Neural cell (in vitro differentiated cells): Measurements from ENCODE around the gene FXYD2. TPM values are rescaled to one million over a fixed set of nuclear protein-coding genes. Genes with fewer than 3 reads are reported as not detected.

Experiments
- H2AFZ ChIP-seq: fragments of 200-600, 300-800 bp; sonication (generic), shearing (Covaris generic); 2 replicates; pipeline ENCODE4 v1.6.0; 2014; ENCODE audit warnings: low read depth, mild to moderate bottlenecking, antibody characterized with exemption, low read length, moderate library complexity
- H3F3A ChIP-seq: fragments of 200-600 bp; shearing (Covaris generic); 2 replicates; pipeline ENCODE4 v1.6.1; 2016; ENCODE audit warnings: mild to moderate bottlenecking, moderate library complexity, mixed read lengths, antibody characterized with exemption, low read length; ENCODE audit not compliant: insufficient read depth, poor library complexity, severe bottlenecking
- H3K27ac ChIP-seq: fragments of 200-600, 300-800 bp; sonication (generic), shearing (Covaris generic); 2 replicates; pipeline ENCODE4 v1.5.1; 2014; ENCODE audit warnings: mild to moderate bottlenecking, low read length, moderate library complexity
- H3K27me3 ChIP-seq: fragments of 300-800, 200-600 bp; sonication (generic), shearing (Covaris generic); 2 replicates; pipeline ENCODE4 v1.6.0; 2014; ENCODE audit warnings: mild to moderate bottlenecking, low read depth, low read length, moderate library complexity; ENCODE audit not compliant: insufficient read depth
- H3K36me3 ChIP-seq: fragments of 300-800, 200-600 bp; sonication (generic), shearing (Covaris generic); 2 replicates; pipeline ENCODE4 v1.5.1; 2014; ENCODE audit warnings: mild to moderate bottlenecking, antibody characterized with exemption, low read length, moderate library complexity; ENCODE audit not compliant: insufficient read depth
- H3K4me2 ChIP-seq: fragments of 300-800, 200-600 bp; sonication (generic), shearing (Covaris generic); 2 replicates; pipeline ENCODE4 v1.6.0; 2014; ENCODE audit warnings: mild to moderate bottlenecking, low read length
- H3K4me3 ChIP-seq: fragments of 300-800, 200-600 bp; sonication (generic), shearing (Covaris generic); 2 replicates; pipeline ENCODE4 v1.5.1; 2014; ENCODE audit warnings: mild to moderate bottlenecking, low read length, moderate library complexity
- H3K79me2 ChIP-seq: fragments of 200-600 bp; shearing (Covaris generic); replicated peaks from 2 replicates; pipeline ENCODE4 v1.6.0; 2014; ENCODE audit warnings: mild to moderate bottlenecking, low read length, moderate library complexity; ENCODE audit not compliant: insufficient read depth
- H3K9ac ChIP-seq: fragments of 300-800, 200-600 bp; sonication (generic), shearing (Covaris generic); 2 replicates; pipeline ENCODE4 v1.6.1; 2016; ENCODE audit warnings: mild to moderate bottlenecking, low read length, mixed read lengths
- H3K9me2 ChIP-seq: fragments of 200-600 bp; shearing (Covaris generic); 2 replicates; pipeline ENCODE4 v1.6.1; 2016; ENCODE audit warnings: mild to moderate bottlenecking, low read length, mixed read lengths; ENCODE audit not compliant: insufficient read depth
- H3K9me3 ChIP-seq: fragments of 200-600, 300-800 bp; sonication (generic), shearing (Covaris generic); 2 replicates; pipeline ENCODE4 v1.6.1; 2016; ENCODE audit warnings: mild to moderate bottlenecking, mixed run types, low read length, moderate library complexity, mixed read lengths
- H4K20me1 ChIP-seq: fragments of 200-600 bp; shearing (Covaris generic); 2 replicates; pipeline ENCODE4 v1.6.1; 2016; ENCODE audit warnings: mild to moderate bottlenecking, mixed run types; ENCODE audit not compliant: insufficient read depth
- CTCF ChIP-seq: fragments of 450-650 bp; IDR thresholded peaks from 2 replicates; pipeline ENCODE4 v1.5.1; 2014; ENCODE audit warnings: antibody characterized with exemption, mild to moderate bottlenecking, moderate library complexity; ENCODE audit not compliant: poor library complexity, severe bottlenecking
- EP300 ChIP-seq: fragments of 450-650 bp; conservative IDR thresholded peaks from 2 replicates; pipeline ENCODE4 v1.6.1; 2014; ENCODE audit warnings: antibody characterized with exemption, mild to moderate bottlenecking, moderate library complexity; ENCODE audit not compliant: poor library complexity, severe bottlenecking
- EZH2 ChIP-seq: fragments of 200-600, 300-800 bp; shearing (Covaris generic), sonication (generic); IDR thresholded peaks from 2 replicates; pipeline ENCODE4 v1.6.1; 2014; ENCODE audit warnings: antibody characterized with exemption, low read length, borderline replicate concordance, mild to moderate bottlenecking; ENCODE audit not compliant: insufficient read depth, poor library complexity, severe bottlenecking
- MXI1 ChIP-seq: fragments of 450-650 bp; conservative IDR thresholded peaks from 2 replicates; pipeline ENCODE4 v1.6.1; 2014; ENCODE audit warnings: antibody characterized with exemption, mild to moderate bottlenecking; ENCODE audit not compliant: poor library complexity, severe bottlenecking
- POLR2AphosphoS5 ChIP-seq: IDR thresholded peaks from 2 replicates; pipeline ENCODE4 v1.6.1; 2012
- RAD21 ChIP-seq: fragments of 450-650 bp; conservative IDR thresholded peaks from 2 replicates; pipeline ENCODE4 v1.6.1; 2014; ENCODE audit warnings: antibody characterized with exemption, mild to moderate bottlenecking, moderate library complexity
- SMC3 ChIP-seq: fragments of 450-650 bp; conservative IDR thresholded peaks from 2 replicates; pipeline ENCODE4 v1.6.1; 2014; ENCODE audit warnings: antibody characterized with exemption, mild to moderate bottlenecking, moderate library complexity; ENCODE audit not compliant: poor library complexity
- TAF1 ChIP-seq: IDR thresholded peaks from 2 replicates; pipeline ENCODE4 v1.6.1; 2012; ENCODE audit warnings: low read depth
- polyA plus RNA-seq: library from polyadenylated mRNA; depleted of rRNA; stranded (reverse); fragments of >200 nt; gene quantifications from 2 replicates; pipeline ENCODE4 v1.2.3, GENCODE V29; 2014
- TF ChIP-seq, protein P1 (sequence below): IDR thresholded peaks from 2 replicates; pipeline ENCODE4 v1.6.1; 2012; ENCODE audit warnings: borderline replicate concordance

The FXYD2 gene
- polyA plus RNA-seq, 1 donor from 2014 or later: 4.8 TPM

- H3K9ac ChIP-seq: no peak overlapping the region
- no peaks in the 10 kb centered on the region for H3K9me3 ChIP-seq
- no peaks in the 10 kb centered on the region for H3F3A ChIP-seq
- H4K20me1 ChIP-seq: peaks cover 15% of the 10 kb centered on the region
- H3K36me3 ChIP-seq: no peaks in the 10 kb centered on the region
- no peak overlapping the region for H3K27ac ChIP-seq
- H2AFZ ChIP-seq: no peak overlapping the region
- TF ChIP-seq TAF1 (no peak), MXI1 (no peak), EP300 (no peak), EZH2 (no peak), SMC3 (no peak)
- TF ChIP-seq, protein P1, sequence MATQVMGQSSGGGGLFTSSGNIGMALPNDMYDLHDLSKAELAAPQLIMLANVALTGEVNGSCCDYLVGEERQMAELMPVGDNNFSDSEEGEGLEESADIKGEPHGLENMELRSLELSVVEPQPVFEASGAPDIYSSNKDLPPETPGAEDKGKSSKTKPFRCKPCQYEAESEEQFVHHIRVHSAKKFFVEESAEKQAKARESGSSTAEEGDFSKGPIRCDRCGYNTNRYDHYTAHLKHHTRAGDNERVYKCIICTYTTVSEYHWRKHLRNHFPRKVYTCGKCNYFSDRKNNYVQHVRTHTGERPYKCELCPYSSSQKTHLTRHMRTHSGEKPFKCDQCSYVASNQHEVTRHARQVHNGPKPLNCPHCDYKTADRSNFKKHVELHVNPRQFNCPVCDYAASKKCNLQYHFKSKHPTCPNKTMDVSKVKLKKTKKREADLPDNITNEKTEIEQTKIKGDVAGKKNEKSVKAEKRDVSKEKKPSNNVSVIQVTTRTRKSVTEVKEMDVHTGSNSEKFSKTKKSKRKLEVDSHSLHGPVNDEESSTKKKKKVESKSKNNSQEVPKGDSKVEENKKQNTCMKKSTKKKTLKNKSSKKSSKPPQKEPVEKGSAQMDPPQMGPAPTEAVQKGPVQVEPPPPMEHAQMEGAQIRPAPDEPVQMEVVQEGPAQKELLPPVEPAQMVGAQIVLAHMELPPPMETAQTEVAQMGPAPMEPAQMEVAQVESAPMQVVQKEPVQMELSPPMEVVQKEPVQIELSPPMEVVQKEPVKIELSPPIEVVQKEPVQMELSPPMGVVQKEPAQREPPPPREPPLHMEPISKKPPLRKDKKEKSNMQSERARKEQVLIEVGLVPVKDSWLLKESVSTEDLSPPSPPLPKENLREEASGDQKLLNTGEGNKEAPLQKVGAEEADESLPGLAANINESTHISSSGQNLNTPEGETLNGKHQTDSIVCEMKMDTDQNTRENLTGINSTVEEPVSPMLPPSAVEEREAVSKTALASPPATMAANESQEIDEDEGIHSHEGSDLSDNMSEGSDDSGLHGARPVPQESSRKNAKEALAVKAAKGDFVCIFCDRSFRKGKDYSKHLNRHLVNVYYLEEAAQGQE: no peak
- H3K27me3 ChIP-seq: no peaks in the 10 kb centered on the region
- no peaks in the 10 kb centered on the region for H3K9me2 ChIP-seq
- H3K4me3 ChIP-seq: no peak overlapping the region
- no peak overlapping the region for H3K4me2 ChIP-seq
- peaks cover 82% of the 10 kb centered on the region for H3K79me2 ChIP-seq
Measured at GRCh38 chr11:117860139-117860538, 35.6 kb upstream of the FXYD2 start.

DNA sequence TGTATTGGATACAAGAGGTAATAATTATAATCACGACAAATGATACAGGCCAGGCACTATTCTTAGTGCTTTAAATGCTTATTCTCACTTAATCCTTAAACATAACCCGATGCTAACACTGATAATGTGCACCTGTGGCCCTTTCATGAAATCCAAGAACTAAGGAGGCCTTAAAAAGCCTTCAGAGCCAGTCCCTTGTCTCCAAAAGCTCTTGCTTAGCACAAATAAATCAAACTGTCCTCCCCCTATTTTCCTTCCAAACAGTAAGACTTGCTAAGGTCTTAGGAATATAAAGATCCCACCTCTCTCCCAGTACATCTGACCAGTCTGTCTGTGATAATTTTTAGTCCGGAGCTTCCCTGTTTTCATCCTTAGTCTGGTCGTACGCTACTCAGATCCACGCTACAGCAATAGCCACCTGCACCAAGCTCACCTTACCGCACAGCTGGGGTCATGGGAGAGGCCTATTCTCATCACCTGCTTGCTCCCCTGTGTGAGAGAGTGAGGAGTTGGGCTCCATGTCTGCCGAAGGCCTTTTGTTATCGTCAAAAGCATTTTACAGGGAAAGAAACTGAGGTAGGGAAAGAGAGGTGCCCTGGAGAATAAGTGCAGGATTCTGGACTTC is 35.1 kb upstream of the FXYD2 start:
- Histone ChIP-seq H4K20me1 (peaks cover 15% of the 10 kb centered on the region), H3K9me3 (no peaks in the 10 kb centered on the region), H3K36me3 (no peaks in the 10 kb centered on the region), H2AFZ (no peak overlapping the region), H3F3A (no peaks in the 10 kb centered on the region), H3K9ac (no peak overlapping the region), H3K79me2 (peaks cover 82% of the 10 kb centered on the region), H3K27ac (no peak overlapping the region), H3K9me2 (no peaks in the 10 kb centered on the region), H3K4me3 (no peak overlapping the region), H3K4me2 (no peak overlapping the region), H3K27me3 (no peaks in the 10 kb centered on the region)
- TF ChIP-seq MXI1 (no peak), EZH2 (no peak), CTCF (no peak), EP300 (no peak), POLR2AphosphoS5 (no peak), SMC3 (no peak), TAF1 (no peak), RAD21 (no peak)
- TF ChIP-seq, protein P1: no peak
